Forelimb muscle (tissue), 1 donor: Measurements from ENCODE around the gene SPTBN4. TPM values are rescaled to one million over a fixed set of nuclear protein-coding genes. Genes with fewer than 3 reads are reported as not detected.

Experiments
- DNase-seq: peaks from one replicate; pipeline ENCODE4 v3.0.0-alpha.2; 2013; ENCODE audit warnings: low read depth
- polyA plus RNA-seq: library from polyadenylated mRNA; unstranded; fragments of 120-200 nt; gene quantifications from one replicate; pipeline ENCODE4 v1.2.1, GENCODE V29; 2013; ENCODE audit not compliant: insufficient read length

Gene SPTBN4
- polyA plus RNA-seq, 1 donor: 0.33 TPM

DNA sequence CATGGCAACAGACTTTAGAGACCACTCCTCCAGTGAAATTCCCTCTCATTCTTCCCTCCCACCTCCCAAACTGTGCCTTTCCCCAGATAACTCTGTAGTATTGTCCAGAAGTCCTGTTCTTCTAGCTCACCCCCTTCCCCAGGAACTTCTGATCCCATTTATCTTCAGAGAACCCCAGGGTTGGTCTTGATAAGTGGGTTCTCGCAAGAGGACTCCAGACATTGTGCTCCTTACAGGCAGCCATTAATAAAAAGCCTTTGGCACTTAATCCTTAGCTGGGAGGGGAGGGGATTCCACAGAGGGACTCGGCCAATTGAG lies 136.2 kb downstream of the SPTBN4 start:
- DNase-seq: no peak

DNA sequence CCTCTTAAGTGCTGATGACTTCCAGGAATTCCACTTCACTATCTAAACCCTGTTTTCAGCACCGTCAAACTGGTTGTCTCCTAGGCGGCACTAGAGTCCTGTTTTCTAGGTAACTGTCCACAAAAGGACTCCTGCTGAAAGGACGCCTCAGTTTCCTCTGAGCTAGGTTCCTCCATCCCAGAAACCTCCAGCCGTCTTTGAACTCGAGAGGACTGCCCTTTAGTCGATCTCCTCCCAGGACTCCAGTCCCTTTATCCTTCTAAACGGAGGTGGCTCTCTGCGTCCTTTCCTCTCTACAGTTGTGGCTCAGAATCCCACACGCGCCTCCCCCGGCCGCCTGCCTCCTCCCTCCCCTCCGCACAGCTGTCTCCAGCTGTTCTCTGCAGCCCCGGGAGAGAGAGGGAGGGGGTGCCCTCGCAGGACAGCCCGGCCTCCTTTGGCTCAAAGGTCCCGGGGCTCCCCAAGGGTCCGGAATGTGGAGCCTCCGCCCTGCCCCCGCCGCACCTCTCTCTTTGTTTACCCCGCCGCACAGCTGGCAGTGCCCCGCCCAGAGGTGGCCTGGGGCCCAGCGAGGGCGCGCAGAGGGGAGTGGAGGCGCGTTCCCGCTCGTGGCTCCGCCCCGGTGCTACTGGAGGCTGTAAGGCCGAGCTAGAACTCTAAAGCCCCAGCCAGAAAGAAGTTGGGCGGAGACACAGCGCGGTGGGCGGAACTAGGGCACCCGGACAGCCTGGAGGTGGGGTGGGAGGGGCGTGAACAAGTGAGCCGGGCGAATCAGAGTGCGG lies 136.8 kb downstream of the SPTBN4 start:
- peak; percentile 84 for DNase-seq

DNA sequence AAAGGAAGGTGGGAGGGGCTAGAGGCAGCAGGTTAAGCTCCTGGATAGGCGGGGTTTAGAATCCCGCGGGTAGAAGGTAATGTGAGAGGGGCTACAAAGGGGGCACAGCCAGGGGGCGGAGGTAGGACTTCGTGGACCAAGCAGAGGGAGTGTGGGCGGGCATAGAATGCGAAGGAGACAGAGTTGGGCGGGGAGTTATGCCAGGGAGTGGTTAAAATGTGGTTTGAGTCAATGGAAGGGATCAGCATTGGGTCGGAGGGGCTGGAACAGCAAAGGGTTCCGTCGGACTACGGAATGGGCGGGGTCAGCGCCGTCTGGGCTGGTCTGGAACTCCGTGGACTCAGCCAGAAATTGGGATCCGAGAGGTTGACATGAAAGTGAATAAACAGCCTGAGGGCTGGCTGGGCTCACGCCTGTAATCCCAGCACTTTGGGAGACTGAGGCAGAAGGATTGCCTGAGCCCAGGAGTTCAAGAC lies 137.4 kb downstream of the SPTBN4 start:
- no peak for DNase-seq

DNA sequence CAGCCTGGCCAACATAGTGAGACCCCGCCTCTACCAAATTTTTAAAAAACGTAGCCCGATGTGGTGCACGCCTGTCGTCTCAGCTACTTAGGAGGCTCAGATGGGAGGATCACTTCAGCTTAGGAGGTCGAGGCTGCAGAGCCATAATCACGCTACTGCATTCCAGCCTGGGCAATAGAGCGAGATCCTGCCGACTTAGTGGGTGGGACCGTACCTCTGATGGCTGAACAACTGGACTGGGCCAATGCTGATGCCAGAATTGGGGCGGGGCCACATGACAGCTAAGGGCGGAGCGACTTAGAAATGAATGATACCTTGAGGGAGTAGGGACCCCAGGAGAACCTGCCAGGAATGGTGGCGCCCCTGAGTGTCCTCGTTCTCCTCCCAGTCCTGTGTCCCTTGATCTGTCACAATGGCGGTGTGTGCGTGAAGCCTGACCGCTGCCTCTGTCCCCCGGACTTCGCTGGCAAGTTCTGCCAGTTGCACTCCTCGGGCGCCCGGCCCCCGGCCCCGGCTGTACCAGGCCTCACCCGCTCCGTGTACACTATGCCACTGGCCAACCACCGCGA lies 137.9 kb downstream of the SPTBN4 start:
- DNase-seq: no peak

DNA sequence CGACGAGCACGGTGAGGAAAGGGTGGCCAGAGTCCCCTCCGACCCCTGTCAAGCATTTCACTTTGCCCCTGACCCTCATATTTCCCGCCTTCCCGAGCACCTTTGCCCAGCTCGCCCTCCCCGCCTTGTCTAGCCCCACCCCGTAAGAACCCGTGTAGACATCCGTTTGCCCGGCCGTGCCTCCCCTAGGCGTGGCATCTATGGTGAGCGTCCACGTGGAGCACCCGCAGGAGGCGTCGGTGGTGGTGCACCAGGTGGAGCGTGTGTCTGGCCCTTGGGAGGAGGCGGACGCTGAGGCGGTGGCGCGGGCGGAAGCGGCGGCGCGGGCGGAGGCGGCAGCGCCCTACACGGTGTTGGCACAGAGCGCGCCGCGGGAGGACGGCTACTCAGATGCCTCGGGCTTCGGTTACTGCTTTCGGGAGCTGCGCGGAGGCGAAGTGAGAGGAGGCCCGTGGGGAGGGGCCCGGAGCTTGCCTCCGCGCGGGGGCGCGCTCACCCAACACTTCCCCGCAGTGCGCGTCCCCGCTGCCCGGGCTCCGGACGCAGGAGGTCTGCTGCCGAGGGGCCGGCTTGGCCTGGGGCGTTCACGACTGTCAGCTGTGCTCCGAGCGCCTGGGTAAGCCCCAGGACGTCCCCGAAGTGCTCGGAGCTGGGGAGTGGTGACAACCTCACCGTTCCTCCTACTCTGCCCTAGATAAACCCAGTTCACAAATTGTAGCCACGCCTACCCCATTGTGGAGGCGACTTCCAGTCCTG lies 138.6 kb downstream of the SPTBN4 start:
- DNase-seq: no peak

DNA sequence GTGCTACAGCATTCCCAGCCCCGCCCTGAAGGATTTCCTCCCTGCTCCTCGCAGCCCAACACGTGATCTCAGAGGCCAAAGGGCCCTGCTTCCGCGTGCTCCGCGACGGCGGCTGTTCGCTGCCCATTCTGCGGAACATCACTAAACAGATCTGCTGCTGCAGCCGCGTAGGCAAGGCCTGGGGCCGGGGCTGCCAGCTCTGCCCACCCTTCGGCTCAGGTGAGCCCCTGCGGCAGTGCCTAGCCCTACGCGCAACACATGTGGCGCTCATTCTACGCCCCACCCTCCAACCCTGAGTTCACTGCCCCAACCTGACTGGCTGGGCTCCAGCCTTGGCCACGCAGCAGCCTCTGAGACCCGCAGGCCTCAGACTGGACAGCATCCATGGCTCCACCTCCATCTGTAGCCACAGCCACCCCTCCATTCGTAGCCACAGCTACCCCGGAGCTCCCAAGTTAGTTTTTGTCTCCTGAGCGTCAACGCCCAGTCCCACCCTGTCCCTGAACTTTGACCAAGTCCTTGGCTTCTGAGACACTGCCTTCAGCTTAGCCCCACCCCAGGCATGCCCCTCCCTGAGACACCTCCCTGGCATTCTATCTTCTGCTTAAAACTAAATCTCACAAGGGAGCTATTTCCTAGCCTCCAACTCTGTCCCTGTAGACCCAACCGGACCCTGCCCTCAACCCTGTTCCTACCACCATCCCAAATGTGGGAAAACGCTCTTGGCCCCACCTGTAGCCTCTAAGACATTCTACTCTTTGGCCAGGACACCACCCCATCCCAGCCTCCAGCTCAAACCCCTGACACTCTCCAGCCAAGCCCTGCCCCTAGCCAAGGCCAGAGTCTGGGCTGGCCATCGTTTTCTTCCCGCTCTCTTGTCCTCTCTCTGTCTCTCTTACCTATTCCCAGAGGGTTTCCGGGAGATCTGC lies 140.8 kb downstream of the SPTBN4 start:
- no peak for DNase-seq

DNA sequence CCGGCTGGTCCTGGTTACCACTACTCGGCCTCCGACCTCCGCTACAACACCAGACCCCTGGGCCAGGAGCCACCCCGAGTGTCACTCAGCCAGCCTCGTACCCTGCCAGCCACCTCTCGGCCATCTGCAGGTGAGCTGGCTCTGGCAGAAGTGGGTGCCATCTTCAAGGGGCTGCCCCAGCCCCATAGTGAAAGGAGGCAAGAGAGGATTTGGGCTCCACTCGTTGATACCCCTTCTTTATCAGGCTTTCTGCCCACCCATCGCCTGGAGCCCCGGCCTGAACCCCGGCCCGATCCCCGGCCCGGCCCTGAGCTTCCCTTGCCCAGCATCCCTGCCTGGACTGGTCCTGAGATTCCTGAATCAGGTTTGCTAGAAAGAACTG lies 141.4 kb downstream of the SPTBN4 start:
- DNase-seq: no peak

DNA sequence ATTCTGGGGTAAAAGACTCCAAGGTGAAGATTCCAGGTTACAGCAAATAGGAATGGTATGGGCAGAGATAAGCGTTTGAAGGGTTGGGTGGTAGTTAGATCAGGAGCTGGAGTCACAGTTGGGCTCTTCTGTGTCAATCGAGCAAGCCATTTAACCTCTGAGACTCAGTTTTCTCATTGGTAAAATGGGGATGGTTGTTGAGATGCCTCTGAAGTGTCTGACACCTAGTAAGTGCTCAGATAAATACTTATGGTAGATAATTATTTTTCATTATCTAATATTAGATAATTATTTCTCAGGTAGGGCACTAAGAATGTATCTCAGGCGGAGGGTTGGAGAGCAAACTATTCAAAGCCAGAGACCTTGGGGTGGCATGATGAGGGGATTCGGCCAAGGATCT lies 142.2 kb downstream of the SPTBN4 start:
- no peak for DNase-seq

DNA sequence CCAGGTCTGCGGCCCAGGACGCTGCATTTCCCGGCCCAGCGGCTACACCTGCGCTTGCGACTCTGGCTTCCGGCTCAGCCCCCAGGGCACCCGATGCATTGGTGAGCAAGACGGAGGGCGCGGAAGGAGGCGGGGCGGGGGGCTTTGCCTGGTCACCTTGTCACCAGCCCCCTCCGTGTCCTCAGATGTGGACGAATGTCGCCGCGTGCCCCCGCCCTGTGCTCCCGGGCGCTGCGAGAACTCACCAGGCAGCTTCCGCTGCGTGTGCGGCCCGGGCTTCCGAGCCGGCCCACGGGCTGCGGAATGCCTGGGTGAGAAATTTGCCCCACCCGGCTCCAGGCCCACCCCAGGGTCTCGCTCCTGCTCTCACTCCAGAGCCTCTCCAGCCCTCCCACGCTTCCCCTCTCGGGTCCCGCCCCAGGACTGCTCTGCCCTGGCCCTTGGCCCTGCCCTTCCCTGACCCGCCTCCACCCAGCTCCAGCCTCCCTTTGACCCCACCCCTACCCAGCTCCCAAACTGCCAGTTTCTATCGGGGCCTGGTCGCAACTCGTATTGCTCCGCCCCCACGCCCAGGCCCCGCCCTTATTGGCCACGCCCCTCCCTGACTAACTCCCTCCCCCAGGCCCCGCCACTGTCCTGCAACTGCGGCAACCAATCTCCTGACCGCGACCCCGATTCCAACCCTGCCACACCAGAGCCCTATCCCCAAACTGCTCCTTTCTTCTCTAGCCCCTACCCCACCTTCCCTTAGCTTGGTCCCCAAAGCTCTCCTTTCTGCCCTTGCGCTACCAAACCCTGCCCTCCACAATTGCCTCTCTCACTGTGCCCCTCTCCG lies 143.0 kb downstream of the SPTBN4 start:
- no peak for DNase-seq

DNA sequence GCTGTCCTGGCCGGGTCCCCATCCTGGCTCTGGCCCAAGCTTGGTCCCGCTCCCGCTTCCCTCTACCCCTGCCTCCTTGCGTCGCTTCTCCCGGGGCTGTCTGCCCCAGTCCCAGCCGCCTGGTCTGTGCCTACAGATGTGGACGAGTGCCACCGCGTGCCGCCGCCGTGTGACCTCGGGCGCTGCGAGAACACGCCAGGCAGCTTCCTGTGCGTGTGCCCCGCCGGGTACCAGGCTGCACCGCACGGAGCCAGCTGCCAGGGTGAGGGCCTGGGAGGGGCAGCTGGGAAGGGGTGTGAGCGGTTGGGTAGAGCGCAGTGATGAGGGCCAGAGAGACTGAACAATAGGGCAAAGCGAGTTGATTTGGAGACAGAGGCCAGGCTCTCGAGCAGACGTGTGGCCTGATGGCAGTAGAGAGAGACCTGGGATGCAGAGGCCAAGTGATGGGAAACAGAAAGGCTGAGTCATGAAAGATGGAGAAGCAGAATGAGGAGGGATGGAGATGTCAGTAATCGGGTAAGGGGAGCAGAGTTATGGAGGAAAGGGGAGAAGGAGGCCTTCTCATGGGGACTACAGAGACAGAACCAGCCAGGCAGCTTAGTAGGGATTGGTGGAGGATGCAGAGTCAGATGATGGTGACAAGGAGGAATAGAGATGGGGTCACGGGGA lies 143.7 kb downstream of the SPTBN4 start:
- DNase-seq: no peak

DNA sequence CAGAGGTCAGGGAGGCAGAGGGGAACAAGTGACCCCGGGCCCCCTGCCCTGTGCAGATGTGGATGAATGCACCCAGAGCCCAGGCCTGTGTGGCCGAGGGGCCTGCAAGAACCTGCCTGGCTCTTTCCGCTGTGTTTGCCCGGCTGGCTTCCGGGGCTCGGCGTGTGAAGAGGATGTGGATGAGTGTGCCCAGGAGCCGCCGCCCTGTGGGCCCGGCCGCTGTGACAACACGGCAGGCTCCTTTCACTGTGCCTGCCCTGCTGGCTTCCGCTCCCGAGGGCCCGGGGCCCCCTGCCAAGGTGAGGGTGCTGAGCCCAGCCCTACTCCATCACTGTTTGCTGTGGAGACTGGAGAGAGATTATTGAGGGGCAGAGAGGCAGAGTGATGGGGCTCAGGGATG lies 144.3 kb downstream of the SPTBN4 start:
- DNase-seq: no peak

DNA sequence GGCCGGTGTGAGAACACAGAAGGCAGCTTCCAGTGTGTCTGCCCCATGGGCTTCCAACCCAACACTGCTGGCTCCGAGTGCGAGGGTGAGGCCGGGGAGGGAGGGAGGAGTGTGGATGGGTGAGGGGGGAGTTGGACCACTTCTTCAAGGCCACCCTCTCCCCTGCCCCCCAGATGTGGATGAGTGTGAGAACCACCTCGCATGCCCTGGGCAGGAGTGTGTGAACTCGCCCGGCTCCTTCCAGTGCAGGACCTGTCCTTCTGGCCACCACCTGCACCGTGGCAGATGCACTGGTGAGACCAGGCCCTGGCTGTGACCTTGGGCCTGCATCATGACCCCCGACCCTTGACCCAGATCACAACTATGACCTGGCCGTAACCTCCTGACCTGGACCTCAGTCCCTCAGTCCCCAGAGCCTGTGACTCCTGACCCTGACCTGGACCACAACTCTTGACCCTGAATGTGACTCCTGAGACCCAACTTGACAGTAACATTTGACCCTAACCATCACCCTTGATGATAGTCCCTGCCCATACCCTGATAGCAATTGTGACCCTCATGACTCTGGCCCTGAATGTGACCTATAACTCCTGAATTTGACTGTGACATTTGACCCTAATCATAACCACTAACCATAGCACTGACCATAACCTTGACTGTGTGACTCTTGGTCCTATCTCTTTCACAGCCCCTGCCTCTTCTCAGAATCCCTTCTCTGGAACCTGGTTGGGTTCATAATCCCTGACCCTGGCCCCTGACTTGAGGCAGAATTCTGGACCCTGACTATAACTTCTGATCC lies 145.3 kb downstream of the SPTBN4 start:
- no peak for DNase-seq

DNA sequence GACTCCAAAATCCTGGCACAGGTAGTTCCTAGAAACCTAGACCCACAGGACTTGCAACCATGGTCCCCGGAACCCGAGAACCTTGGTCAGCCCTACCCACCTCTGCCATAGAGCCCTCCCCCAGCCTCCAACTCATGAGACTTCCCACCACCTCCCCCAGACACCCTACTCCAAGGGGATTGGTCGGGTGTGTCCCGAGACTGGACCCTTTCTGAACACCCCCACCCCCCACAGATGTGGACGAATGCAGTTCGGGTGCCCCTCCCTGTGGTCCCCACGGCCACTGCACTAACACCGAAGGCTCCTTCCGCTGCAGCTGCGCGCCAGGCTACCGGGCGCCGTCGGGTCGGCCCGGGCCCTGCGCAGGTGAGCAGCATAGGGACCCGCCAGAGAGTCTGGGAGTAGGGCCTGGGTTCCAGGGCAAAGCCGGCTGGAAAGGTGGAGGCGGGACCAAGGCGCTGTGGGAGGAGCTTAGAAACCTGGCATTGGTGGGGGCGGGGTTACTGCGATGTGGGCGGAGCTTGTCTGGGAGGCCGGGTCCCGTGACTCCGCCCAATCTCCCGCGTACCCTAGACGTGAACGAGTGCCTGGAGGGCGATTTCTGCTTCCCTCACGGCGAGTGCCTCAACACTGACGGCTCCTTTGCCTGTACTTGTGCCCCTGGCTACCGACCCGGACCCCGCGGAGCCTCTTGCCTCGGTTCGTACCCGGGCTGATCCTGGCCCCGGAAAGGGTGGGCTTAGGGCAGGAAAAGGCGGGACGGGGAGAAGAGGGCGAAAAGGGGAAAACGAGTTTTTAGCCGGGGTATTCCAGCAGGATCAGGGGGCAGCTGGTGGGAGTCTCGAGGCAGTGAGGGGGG lies 146.3 kb downstream of the SPTBN4 start:
- DNase-seq: no peak

DNA sequence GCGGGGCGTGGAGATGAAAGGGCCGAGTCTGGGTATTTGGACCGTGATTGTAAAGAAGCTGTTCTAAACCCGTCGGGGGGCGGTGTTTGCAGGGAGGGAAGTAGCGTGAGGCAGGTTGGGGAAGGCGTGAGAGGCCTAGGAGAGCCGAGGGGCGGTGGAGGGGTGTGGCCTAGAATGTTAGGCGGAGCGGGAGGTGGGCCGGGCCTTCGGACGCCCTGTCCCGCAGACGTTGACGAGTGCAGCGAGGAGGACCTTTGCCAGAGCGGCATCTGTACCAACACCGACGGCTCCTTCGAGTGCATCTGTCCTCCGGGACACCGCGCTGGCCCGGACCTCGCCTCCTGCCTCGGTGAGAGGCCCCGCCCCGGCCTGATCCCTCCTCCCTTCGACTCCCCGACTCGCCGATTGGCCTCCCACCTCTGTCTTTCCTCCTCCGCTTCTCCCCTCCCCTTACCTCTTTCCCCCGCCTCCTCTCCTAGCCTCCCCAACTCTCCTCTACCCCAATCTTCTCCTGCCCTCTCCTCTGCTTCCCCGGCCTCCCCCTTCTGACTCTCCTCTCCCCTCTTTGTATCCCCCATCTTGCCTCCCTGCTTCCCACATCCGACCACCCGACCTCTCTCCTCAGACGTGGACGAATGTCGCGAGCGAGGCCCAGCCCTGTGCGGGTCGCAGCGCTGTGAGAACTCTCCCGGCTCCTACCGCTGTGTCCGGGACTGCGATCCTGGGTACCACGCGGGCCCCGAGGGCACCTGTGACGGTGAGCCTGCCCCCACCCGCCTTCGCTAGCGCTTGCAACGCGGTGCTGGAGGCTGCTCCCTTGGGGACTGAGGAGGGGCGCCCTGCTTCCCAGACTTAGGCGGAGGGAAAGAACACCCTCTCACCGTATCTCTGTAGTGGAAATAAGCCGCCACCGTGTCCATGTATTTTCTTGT lies 147.2 kb downstream of the SPTBN4 start:
- no peak for DNase-seq

DNA sequence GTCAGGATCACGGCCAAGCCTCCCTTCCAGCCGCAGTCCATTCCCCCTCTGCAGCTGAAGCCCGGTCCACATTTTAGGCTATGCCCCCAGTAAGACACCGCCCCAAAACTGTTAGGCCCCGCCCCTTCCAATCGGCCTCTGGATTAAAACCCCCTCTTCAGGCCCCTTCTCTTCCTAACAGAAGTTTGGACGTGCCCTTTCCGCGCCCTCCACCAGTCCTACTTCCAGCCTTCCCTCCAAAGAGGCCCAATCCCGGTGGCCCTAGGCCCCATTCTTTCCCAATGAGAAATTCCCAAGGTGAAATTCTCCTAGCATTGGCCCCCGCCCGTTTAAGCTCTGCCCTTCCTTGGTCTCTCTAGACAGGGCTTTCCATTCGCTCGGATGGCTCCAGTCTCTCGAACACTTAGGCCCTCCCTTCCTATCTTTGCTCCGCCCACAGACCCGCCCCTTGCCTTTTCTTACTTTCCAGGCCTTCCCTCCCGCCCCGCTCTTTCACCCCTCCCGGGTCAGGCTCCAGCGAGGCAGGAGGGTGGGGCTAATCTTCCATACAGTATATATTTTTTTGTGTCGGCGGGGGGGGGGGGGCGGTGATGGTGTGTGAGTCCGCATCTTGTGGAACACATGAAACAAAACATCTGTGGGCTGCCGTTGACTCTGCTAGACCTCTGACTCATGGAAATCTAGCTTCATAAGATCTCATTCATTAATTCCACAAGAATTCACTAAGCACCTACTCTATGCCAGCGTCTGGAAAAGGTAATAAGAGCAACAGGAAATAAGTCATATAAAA lies 148.0 kb downstream of the SPTBN4 start:
- no peak for DNase-seq

DNA sequence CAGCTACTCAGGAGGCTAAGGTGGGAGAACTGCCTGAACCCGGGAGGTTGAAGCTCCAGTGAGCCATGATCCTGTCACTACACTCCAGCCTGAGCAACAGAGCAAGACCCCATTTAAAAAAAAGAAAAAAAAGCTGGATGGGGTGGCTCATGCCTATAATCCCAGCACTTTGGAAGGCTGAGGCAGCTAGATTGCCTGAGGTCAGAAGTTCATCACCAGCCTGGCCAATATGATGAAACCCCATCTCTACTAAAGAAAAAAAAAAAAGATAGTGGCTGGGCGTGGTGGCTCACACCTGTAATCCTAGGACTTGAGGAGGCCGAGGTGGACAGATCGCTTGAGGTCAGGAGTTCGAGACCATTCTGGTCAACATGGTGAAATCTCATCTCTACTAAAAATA lies 149.4 kb downstream of the SPTBN4 start:
- DNase-seq: no peak

DNA sequence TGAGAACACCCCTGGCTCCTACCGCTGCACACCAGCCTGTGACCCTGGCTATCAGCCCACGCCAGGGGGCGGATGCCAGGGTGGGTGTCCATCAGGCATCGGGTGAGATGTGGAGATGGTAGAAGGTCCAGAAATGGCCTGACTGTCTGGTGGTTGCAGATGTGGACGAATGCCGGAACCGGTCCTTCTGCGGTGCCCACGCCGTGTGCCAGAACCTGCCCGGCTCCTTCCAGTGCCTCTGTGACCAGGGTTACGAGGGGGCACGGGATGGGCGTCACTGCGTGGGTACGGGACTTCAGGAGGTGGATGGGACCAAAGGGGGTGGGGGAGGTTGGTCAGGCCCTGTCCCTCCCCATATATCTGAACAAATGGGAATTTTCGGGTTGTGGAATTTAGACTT lies 150.1 kb downstream of the SPTBN4 start:
- DNase-seq: no peak
